ENCODE measurements around the gene ZNF76.

Gene ZNF76

DNA sequence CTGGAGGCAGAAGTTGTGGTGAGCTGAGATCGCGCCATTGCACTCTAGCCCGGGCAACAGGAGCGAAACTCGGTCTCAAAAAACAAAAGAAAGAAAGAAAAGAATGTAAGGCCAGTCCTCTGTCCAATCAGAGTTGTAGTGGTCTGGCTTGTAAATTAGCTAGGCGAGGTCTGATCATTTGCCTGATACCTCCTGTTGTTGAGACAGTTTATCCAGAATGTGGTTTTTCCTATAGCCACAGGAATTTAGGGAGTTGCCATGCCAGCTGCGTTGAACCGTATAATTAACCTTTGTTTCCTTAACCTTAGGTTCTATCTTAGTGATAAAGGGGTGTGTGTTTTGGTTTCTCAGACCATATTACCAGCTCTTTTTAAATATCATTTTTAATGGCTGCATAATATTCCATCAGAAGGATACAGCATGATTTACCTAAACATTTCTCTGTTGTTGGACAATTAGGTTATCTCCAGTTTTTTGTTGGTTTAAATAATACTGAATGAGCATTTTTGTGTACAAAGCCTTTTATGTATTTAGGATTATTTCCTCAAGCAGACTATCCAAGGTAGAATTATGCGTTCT is 71.1 kb downstream of the ZNF76 start:
- DNase-seq (ENCODE audit: low spot score): no peak

DNA sequence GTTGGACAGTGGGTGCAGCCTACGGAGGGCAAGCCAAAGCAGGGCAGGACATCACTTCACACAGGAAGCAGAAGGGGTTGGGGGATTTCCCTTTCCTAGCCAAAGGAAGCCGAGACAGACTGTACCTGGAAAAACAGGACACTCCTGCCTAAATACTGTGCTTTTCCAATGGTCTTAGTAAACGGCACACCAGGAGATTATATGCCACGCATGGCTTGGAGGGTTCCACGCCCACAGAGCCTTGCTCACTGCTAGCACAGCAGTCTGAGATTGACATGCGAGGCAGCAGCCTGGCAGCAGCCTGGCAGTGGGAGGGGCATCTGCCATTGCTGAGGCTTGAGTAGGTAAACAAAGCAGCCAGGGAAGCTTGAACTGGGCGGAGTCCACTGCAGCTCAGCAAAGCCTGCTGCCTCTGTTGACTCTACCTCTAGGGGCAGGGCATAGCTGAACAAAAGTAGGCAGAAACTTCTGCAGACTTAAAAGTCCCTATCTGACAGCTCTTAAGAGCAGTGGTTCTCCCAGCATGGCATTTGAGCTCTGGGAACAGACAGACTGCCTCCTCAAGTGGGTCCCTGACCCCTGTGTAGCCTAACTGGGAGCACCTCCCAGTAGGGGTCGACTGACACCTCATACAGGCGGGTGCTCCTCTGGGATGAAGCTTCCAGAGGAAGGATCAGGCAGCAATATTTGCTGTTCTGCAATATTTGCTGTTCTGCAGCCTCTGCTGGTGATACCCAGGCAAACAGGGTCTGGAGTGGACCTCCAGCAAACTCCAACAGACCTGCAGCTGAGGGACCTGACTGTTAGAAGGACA is 72.7 kb downstream of the ZNF76 start:
- peak; percentile 14 for DNase-seq (ENCODE audit: low spot score)

DNA sequence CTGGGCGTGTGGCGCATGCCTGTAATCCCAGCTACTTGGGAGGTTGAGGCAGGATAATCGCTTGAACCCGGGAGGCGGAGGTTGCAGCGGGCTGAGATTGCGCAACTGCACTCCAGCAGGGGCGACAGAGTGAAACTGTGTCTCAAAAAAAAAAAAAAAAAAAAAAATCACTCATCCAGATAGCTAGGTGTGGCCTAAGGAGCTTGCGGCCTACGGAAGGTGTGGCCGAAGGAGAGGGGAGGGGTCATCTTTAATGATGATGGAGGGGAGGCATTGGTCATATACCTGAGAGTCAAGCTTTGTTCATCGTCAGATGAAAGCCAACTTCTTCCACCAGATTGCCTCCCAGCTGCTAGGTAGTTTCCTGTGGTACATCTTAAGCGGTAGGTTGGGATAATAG is 82.0 kb downstream of the ZNF76 start:
- no peak for DNase-seq (ENCODE audit: low spot score)

DNA sequence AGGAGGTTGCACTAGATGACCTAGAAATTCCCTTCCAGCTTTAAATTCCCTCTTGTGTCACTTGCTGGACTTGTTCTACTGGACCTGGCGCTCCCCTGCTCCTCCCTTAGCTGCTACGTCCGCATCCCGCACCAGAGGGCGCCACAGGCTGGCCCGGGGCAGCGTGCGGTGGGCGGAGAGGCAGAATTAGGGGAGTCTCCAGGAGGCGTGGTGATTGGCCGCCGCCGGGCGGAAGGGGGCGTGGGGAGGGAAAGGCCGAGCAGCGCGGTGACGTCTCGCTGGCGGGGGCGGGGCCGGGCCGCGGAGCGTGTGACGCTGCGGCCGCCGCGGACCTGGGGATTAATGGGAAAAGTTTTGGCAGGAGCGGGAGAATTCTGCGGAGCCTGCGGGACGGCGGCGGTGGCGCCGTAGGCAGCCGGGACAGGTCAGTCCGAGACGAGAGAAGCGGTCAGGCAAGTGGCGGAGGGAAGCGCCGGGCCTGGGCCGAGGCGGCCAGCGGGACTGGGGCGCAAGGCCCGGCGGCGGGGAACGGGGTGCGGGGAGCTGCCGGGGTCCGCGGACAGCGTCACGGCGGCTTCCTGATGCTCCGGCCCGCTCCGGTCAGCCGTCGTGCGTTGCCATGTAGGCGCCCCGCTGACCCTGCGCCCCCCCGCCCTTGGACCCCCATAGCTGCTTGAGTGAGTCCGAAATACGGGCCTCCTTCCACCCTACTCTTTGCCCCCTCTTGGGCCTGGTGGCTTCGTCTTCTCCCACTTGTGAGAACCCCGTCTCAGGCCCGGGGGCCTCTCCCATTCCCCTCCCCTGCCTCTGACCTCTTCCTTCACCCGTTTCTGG is 82.9 kb downstream of the ZNF76 start, which contains the start of gene PPARD:
Gene PPARD, plus strand, starts transcription at position 301 of the 834 bp plus-strand sequence. CDS start 68,530 bp downstream, outside the sequence.
- peak; percentile 99 for DNase-seq (ENCODE audit: low spot score)

DNA sequence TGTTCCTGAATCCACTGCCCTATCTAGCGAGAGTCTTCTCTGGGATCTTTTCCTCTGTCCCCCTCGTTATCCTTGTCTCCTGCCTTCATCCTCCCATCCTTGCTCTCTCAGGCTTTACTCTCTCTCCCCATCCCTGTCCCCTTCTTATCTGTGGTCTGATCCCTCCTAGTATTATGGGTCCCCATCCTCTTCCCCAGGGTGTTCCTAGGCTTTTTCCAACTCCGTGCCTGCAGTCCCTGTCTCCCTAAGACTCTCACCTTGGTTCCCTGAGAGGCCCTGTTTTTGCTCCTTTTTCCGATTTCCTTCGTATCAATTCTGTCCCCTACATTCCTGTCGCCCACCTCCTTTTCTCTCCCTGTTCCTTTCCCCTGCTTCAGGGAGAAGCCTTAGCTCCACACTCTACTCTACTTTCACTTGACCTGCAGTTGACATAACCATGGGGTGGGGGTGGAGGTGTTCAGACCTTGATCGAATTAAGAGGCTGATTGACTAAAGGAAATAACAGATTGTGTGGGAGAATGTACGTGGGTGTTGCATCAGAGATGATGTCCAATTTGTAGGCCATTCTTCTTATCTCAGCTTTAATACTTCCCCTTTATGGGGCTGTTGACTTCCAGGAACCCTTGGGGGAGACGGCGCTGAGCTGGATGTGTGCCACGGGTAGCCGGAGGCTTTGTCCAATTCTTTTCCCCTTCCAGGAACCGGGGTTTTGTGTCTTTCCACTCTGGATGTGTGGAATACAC is 83.7 kb downstream of the ZNF76 start:
- DNase-seq (ENCODE audit: low spot score): peak; percentile 46

DNA sequence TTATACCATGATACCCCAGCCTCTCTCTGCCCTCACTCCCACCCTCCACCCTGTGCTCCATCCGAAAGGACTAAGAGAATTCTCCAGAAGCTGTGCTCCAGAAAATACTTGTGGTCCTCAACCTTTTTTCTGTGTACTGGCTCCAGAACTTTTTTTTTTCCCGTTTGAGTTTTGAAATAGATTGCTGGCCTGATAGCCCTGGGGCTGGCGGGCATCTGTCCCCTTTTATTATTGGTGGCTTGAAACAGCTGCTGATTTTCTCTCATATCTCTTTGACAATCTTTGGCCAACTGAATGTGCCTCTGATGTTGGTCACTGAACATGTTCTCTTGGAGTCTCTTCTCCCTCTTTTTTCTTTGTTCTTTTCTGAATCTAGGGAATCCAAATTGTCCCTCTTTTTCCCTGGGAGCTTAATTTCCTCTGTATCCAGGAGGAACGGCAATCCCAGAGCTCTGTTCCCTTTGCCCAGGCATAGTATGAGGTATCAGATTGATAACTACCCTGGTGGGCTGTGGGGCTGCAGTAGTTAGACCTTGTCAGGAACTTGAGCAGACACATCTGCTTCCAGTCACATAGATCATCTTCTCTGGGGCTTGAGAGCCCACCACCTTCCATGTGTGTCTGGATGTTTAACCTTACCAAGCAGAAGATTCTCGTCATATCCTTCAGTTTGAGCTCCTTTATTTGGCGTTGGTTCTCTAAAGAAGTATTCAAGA is 84.5 kb downstream of the ZNF76 start:
- DNase-seq (ENCODE audit: low spot score): no peak
